Measurements from ENCODE around the gene PRODH. TPM values are rescaled to one million over a fixed set of nuclear protein-coding genes. Genes with fewer than 3 reads are reported as not detected.
"Not testable (repeated sequence)": the region's sequence is repeated elsewhere in the genome, so short reads cannot be mapped to it uniquely, and the experiment has no call there.

PRODH gene
- total RNA-seq, 2 donors from 2014 or later = 0.76 to 1.1 TPM

- not testable (repeated sequence) for H3K9me3 Mint-ChIP-seq; DNase-seq; H3K27me3 Mint-ChIP-seq (ENCODE audit: low read depth); H3K4me1 Mint-ChIP-seq (ENCODE audit: low read depth); H3K27ac Mint-ChIP-seq; ATAC-seq (replicated peaks in 1 of 2); H3K36me3 Mint-ChIP-seq (ENCODE audit: insufficient read depth in 2 of 2); H3K4me3 Mint-ChIP-seq
Measured at GRCh38 chr22:18893775-18894174, 42.3 kb downstream of the PRODH start.

- ATAC-seq (replicated peaks in 1 of 2) = peak in 1 of 2 donors; percentile 19
- not testable (repeated sequence) for H3K36me3 Mint-ChIP-seq (ENCODE audit: insufficient read depth in 2 of 2); H3K4me3 Mint-ChIP-seq; H3K9me3 Mint-ChIP-seq; H3K4me1 Mint-ChIP-seq (ENCODE audit: low read depth); H3K27me3 Mint-ChIP-seq (ENCODE audit: low read depth); DNase-seq; H3K27ac Mint-ChIP-seq
Measured at GRCh38 chr22:18890510-18891192, 45.4 kb downstream of the PRODH start.

GRCh38 chr22:18888115-18888514 lies 48.0 kb downstream of the PRODH start:
- H3K27me3 Mint-ChIP-seq (ENCODE audit: low read depth) = no peaks in the 10 kb centered on the region
- no peaks in the 10 kb centered on the region for H3K36me3 Mint-ChIP-seq (ENCODE audit: insufficient read depth in 2 of 2)
- H3K4me3 Mint-ChIP-seq = no peak overlapping the region

GRCh38 chr22:18884465-18884864 lies 51.6 kb downstream of the PRODH start:
- DNase-seq; H3K4me1 Mint-ChIP-seq (ENCODE audit: low read depth); H3K36me3 Mint-ChIP-seq (ENCODE audit: insufficient read depth in 2 of 2); H3K9me3 Mint-ChIP-seq; H3K27me3 Mint-ChIP-seq (ENCODE audit: low read depth); H3K4me3 Mint-ChIP-seq; ATAC-seq (replicated peaks in 1 of 2); H3K27ac Mint-ChIP-seq: not testable (repeated sequence)

More at GRCh38 chr22:18888115-18888514, 48.0 kb downstream of the PRODH start:
- Mint-ChIP-seq H3K27ac (no peak overlapping the region), H3K4me1 (ENCODE audit: low read depth) (no peaks in the 10 kb centered on the region), H3K9me3 (no peaks in the 10 kb centered on the region)
- no peak for ATAC-seq (replicated peaks in 1 of 2)
- DNase-seq = no peak

GRCh38 chr22:18881260-18881659 lies 54.8 kb downstream of the PRODH start:
- H3K9me3 Mint-ChIP-seq; H3K4me1 Mint-ChIP-seq (ENCODE audit: low read depth); H3K4me3 Mint-ChIP-seq; H3K27me3 Mint-ChIP-seq (ENCODE audit: low read depth); H3K27ac Mint-ChIP-seq; ATAC-seq (replicated peaks in 1 of 2); H3K36me3 Mint-ChIP-seq (ENCODE audit: insufficient read depth in 2 of 2): not testable (repeated sequence)
- peak; percentile 53 for DNase-seq

Other genes with a start within 250 kb of the PRODH start
- 1 to 10 TPM; 2.5 to 2.9 TPM for gene DGCR6, start 30.0 kb downstream of the PRODH start, total RNA-seq
- 10 to 100 TPM; 24.4 to 28.5 TPM for gene DGCR2, start 186.1 kb upstream of the PRODH start, total RNA-seq
- not detected for gene TSSK2, start 195.0 kb upstream of the PRODH start, total RNA-seq
- gene ESS2, start 208.4 kb upstream of the PRODH start, total RNA-seq = 10 to 100 TPM; 16.0 to 19.7 TPM
- gene GSC2, start 214.0 kb upstream of the PRODH start, total RNA-seq = not detected
- gene SLC25A1, start 242.4 kb upstream of the PRODH start, total RNA-seq = 10 to 100 TPM; 34.3 TPM

Data from activated T-cell treated with anti-CD3 and anti-CD28 coated beads, Interleukin-2, amount 50 U/mL, for 72 hours (primary cell).